ENCODE results near the gene ATP10B. TPM values are rescaled to one million over a fixed set of nuclear protein-coding genes. Genes with fewer than 3 reads are reported as not detected.

ATP10B gene
- total RNA-seq, 2 donors from 2014 or later = 0.99 TPM; not detected in 1

GRCh38 chr5:160769301-160769700, 82.7 kb downstream of the ATP10B start:
- no peak for DNase-seq (ENCODE audit: low spot score)
- H3K36me3 ChIP-seq = no peaks in the 10 kb centered on the region
- H3K9me3 ChIP-seq = no peaks in the 10 kb centered on the region
- no peaks in the 10 kb centered on the region for H3K27me3 ChIP-seq (replicated peaks; ENCODE audit: insufficient read depth)
- no peak overlapping the region for H3K27ac ChIP-seq
- H3K4me3 ChIP-seq = no peak overlapping the region
- no peak for TF ChIP-seq CTCF (IDR thresholded peaks at IDR 0.05)
- no peak for ATAC-seq (ENCODE audit: insufficient number of reproducible peaks, low FRiP score, low read depth)
- H3K4me1 ChIP-seq (ENCODE audit: control insufficient read depth in 1 of 2, low read depth in 2 of 2) = no peaks in the 10 kb centered on the region

- ATAC-seq (ENCODE audit: insufficient number of reproducible peaks, low FRiP score, low read depth) (no peak), DNase-seq (ENCODE audit: low spot score) (no peak)
- Histone ChIP-seq H3K4me1 (ENCODE audit: control insufficient read depth in 1 of 2, low read depth in 2 of 2) (no peaks in the 10 kb centered on the region), H3K27me3 (replicated peaks; ENCODE audit: insufficient read depth) (no peaks in the 10 kb centered on the region), H3K9me3 (no peaks in the 10 kb centered on the region), H3K27ac (no peak overlapping the region), H3K4me3 (no peak overlapping the region), H3K36me3 (no peaks in the 10 kb centered on the region)
- no peak for TF ChIP-seq CTCF (IDR thresholded peaks at IDR 0.05)
These were observed 84.9 kb downstream of the ATP10B start for GRCh38 chr5:160767062-160767461.

GRCh38 chr5:160760008-160760407, 92.0 kb downstream of the ATP10B start:
- no peak overlapping the region for H3K27ac ChIP-seq
- ATAC-seq (ENCODE audit: insufficient number of reproducible peaks, low FRiP score, low read depth) (no peak), DNase-seq (ENCODE audit: low spot score) (no peak)
- H3K4me3 ChIP-seq = no peak overlapping the region
- no peaks in the 10 kb centered on the region for H3K27me3 ChIP-seq (replicated peaks; ENCODE audit: insufficient read depth)
- no peak for TF ChIP-seq CTCF (IDR thresholded peaks at IDR 0.05)
- no peaks in the 10 kb centered on the region for H3K9me3 ChIP-seq
- H3K4me1 ChIP-seq (ENCODE audit: control insufficient read depth in 1 of 2, low read depth in 2 of 2) = no peaks in the 10 kb centered on the region
- no peaks in the 10 kb centered on the region for H3K36me3 ChIP-seq

- Histone ChIP-seq H3K36me3 (no peaks in the 10 kb centered on the region), H3K4me1 (ENCODE audit: control insufficient read depth in 1 of 2, low read depth in 2 of 2) (no peaks in the 10 kb centered on the region), H3K4me3 (no peak overlapping the region), H3K9me3 (no peaks in the 10 kb centered on the region), H3K27me3 (replicated peaks; ENCODE audit: insufficient read depth) (no peaks in the 10 kb centered on the region), H3K27ac (no peak overlapping the region)
- no peak for TF ChIP-seq CTCF (IDR thresholded peaks at IDR 0.05)
- DNase-seq (ENCODE audit: low spot score) = no peak
- ATAC-seq (ENCODE audit: insufficient number of reproducible peaks, low FRiP score, low read depth) = no peak
These were observed 94.8 kb downstream of the ATP10B start for GRCh38 chr5:160757194-160757593.

GRCh38 chr5:160750938-160751657, 100.9 kb downstream of the ATP10B start:
- no peak for TF ChIP-seq CTCF (IDR thresholded peaks at IDR 0.05)
- ATAC-seq (ENCODE audit: insufficient number of reproducible peaks, low FRiP score, low read depth) (no peak), DNase-seq (ENCODE audit: low spot score) (no peak)
- Histone ChIP-seq H3K4me1 (ENCODE audit: control insufficient read depth in 1 of 2, low read depth in 2 of 2) (no peaks in the 10 kb centered on the region), H3K9me3 (no peaks in the 10 kb centered on the region), H3K27me3 (replicated peaks; ENCODE audit: insufficient read depth) (no peaks in the 10 kb centered on the region), H3K27ac (no peak overlapping the region), H3K4me3 (no peak overlapping the region), H3K36me3 (no peaks in the 10 kb centered on the region)

Measured in thoracic aorta (tissue), 2 donors.